Activated CD8-positive, alpha-beta memory T cell treated with anti-CD3 and anti-CD28 coated beads for 1 hour (primary cell): ENCODE data around the gene PLEKHH3.
"Not testable (repeated sequence)": the region's sequence is repeated elsewhere in the genome, so short reads cannot be mapped to it uniquely, and the experiment has no call there.

Experiments
- DNase-seq, 2 donors: peaks; one replicate each; pipeline ENCODE4 v3.0.0-alpha.2; 2020; ENCODE audit warnings: low read depth in 1 of 2; ENCODE audit errors: extremely low read depth in 1 of 2

PLEKHH3 gene

DNA sequence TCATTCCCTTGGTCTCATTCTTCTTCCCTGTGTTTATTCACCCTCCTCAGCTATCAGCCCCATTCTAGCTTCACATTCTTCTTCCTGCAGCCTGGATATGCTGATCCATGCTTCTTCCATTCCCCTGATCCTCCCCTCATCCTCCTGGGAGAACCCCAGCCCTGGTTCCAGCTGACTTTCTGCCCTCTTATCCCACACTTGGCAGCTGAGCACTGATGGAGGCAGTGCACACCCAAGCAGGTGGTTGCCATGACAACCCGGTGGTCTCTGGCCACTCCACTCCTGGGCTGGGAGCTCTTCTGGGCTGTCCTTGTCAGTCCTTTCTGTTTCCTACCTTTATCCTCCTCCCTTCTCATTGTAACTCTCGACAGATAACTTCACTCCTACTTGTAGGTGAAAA lies 34.5 kb downstream of the PLEKHH3 start:
- no peak for DNase-seq

DNA sequence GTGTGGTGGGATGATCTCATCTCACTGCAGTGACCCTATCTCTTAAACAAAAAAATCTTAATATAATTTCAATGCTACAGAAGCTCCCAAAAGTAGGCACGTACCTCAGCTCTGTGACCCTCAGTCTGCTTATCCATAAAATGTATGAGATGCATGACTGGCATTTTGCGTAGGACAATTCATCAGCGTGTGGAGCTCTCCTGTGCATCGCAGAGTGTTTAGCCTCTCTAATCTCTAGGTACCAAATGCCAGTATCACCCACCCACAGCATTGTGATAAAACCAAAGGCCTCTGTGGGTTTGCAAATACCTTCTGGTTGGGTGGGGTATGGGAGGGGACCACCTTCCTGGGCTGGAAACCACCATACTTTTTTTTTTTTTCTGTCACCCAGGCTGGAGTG lies 36.7 kb downstream of the PLEKHH3 start:
- no peak for DNase-seq

DNA sequence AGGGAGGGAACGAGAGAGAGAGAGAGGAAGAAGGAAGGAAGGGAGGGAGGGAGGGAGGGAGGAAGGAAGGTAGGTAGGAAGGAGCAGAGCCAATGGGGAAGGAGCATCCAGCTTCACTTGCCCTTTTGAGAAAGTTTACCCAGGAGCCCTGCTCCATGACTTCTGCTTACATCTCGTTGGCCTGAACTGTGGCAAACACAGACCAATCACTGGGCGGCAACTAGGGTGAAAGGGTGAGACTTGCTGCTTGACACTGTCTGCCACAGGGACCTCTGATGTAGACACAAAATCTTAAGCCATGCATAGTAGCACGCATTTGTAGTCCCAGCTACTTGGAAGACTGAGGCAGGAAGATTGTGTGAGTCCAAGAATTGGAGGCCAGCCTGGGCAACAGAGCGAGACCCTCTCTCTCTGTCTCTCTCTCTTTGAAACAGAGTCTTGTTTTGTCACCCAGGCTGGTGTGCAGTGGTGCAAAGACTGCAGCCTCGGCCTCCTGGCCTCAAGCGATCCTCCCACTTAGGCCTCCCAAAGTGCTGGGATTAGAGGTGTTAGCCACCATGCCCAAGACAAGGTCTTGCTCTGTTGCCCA lies 37.2 kb downstream of the PLEKHH3 start:
- no peak for DNase-seq

DNA sequence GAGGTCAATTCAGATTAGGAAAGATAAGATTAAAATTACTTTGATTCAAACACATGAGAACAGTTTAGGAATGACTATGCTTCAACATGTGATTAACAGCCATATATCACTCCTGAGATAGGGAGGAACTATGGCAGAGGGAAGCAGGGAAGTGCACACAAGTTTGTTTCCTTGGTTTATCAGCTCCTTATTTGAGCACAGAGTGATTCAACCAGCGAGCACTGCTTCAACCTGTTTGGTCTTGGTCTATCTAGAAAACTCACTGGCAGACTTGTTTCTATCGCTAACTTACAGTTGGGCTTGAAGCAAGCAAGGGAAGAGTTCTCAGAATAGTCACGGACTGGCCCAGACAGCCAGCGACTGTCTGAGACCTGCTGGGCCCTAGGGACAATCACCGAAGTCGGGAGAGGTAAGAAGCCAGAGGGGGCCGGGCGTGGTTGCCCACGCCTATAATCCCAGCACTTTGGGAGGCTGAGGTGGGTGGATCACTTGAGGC lies 43.8 kb downstream of the PLEKHH3 start:
- DNase-seq = no peak

DNA sequence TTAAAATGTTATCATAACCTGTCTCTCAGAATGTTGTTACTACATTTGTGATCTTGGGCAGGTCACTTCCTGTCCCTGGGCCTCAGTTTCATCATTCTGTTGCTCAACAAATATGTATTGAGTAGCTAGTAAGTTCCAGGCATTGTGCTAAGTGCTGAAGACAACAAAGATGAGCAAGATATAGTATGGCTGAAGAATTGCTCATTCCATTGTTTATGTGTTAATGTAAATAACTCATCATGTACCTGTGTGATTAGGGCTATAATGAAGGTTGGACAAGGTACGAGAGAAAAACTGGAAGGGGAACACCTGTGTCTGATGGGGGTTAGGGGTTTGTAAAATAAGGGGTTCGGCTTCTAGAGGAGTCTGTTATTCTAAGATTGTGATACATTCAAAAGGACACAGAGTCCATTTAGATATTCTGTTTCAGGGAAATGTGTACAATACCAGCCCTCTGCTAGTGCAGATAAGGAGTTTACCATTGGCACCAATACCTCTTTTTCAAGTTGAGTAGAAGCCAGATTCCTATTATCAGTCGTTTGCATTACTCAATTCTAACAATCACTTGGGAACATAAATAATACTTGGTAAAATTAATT lies 47.3 kb downstream of the PLEKHH3 start:
- no peak for DNase-seq

DNA sequence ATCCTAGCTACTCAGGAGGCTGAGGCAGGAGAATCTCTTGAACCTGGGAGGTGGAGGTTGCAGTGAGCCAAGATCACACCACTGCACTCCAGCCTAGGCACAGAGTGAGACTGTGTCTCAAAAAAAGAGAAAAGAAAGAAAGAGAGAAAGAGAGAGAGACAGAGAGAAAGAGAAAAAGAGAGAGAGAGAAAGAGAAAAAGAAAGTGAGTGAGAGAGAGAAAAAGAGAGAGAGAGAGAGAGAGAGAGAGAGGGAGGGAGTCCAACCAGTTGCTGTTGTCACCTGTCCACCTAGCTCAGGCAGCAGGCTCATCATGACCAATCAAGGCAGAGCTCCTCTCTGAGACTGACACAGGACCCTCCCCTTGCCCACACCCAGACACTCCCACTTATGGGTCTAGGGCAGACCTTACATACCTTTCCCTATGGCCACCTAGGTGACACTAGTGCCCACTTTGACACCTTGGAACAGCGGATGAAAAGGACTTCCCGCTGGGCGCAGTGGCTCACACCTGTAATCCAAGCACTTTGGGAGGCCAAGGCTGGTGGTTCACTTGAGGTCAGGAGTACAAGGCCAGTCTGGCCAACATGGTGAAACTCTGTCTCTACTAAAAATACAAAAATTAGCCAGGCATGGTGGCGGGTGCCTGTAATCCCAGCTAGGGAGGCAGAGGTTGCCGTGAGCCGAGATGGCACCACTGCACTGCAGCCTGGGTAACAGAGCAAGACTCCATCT lies 49.6 kb downstream of the PLEKHH3 start:
- DNase-seq = not testable (repeated sequence)

DNA sequence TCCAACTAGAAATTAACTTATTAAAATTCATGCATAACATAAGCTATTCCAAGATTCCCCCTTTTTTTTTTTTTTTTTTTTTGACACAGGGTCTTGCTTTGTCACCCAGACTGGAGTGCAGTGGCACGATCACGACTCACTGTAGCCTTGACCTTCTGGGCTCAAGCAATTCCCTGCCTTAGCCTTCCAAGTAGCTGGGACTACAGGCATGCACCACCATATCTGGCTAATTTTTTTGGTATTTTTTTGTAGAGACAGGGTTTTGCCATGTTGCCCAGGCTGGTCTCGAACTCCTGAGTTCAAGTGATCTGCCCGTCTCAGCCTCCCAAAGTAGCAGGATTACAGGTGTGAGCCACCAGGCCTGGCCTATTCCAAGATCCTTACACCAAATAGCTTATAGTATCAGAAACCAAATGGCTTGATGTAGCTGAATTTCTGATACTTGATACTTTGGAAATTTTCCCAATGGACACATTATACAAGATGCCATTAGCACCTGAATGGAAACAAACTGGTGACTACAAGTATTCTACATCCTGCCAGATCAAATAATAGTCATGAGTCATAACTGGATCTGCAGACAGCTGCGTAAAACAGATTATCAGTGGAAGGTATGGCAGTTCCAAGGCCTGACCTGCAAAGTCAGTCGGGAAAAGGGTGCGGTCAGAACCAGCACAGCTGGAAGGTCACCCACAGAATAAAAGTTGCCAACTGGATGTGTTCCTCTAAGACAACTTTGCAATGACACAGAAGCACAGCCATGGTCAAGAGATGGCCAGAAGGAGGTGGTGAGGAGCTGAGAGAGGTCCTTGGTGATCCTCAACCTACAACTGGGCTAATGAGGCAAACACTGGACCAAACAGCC lies 52.8 kb downstream of the PLEKHH3 start:
- no peak for DNase-seq

DNA sequence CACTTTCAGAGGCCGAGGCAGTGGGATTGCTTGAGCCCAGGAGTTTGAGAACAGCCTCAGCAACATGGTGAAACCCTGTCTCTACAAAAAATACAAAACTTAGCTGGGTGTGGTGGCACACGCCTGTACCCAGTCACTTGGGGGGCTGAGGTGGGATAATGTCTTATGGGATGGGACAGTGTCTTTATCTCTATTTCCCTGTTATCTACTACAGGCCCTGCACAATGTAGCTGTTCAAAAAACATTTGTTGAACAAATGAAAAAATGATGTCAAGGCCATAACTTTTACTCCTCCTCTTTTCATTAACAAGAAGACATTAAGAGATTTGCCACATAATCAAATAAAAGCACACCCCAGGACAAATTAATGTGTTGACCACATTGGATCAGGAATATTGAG lies 53.5 kb downstream of the PLEKHH3 start:
- DNase-seq = no peak

DNA sequence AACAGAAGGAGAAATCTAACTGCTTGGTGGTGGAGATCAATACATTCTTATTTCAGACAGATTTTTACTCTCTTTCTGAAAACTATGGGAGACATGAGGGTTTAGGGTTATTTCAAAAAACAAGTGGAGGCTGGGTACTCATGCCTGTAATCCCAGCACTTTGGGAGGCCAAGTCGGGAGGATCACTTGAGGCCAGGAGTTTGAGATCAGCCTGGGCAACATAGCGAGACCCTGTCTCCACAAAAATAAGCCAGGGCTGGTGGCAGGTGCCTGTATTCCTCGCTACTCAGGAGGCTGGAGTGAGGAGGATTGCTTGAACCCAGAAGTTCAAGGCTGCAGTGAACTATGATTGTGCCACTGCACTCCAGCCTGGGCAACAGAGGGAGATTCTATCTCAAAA lies 54.8 kb downstream of the PLEKHH3 start:
- DNase-seq = not testable (repeated sequence)

DNA sequence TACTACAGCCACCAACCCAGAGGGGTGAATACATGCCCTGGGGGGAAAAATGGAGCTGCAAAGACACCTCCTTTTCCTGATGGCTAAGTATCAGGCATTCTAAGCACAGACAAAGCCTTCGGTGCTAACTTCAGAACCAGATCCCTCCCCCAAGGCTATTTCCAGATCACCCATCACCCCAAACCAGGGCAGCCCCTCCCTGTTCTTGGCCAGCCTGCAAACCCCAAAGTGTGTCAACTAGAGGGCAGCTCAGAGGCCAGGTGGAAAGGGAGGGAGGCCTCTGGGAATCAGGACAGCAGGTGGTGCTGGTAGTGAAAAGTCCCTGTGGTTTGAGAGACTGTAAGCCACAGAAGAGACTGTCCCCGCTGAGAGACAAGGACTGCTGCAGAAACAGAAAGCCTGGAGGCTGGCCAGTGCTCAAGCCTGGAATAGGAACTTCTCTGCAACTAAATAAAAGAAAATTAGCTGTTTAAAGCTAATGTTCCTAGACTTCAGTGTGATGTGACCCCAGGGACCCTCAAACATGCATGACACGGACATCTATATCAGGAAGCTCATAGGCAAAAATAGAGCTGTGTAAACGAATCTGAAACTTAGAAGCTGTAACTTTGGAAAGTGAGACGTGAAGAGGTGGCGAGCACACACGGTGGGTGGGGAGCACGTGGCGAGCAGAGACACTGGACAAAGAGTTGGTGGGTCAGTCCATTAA lies 58.2 kb downstream of the PLEKHH3 start:
- no peak for DNase-seq

DNA sequence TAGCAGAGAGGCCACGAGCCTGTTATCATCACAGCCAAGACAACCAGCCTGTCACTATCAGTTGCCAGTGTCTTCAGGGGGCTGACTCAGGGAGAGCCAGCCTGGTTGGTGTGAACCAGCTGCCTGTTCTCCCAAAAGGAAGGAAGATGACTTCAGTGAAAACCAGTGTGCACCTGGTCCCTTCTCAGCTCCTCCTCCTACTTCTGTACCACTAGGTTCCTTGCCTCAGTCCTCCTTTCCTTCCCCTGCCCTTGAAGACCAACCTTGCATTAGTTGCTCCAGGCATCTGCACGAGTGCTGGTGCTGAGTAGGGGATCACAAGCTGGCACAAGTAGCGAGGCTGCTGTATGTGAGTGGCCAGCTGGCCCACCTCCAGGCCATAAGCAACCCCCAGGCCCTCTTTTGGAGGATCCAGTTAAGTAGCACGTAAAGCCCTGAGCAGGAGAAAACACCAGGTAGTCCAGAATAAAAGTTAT lies 58.8 kb downstream of the PLEKHH3 start:
- DNase-seq = no peak
